Testis (tissue), 2 donors: Measurements from ENCODE around the gene OPCML.

Source experiments
- POLR2A ChIP-seq: fragments of 450-650 bp; IDR thresholded peaks from one replicate; pipeline ENCODE4 v1.6.1; 2017; ENCODE audit warnings: antibody characterized with exemption, mild to moderate bottlenecking, moderate library complexity
- TF ChIP-seq, protein P1 (sequence below), 3 experiments: fragments of 450-650 bp in 2 of 3; fragments of 200-600 bp in 1 of 3; sonication (generic) in 1 of 3; IDR thresholded peaks; one replicate each; pipeline ENCODE4 v1.5.1; 2016 to 2019; ENCODE audit warnings: antibody characterized with exemption in 3 of 3, mild to moderate bottlenecking in 2 of 3, moderate library complexity in 1 of 3

DNA sequence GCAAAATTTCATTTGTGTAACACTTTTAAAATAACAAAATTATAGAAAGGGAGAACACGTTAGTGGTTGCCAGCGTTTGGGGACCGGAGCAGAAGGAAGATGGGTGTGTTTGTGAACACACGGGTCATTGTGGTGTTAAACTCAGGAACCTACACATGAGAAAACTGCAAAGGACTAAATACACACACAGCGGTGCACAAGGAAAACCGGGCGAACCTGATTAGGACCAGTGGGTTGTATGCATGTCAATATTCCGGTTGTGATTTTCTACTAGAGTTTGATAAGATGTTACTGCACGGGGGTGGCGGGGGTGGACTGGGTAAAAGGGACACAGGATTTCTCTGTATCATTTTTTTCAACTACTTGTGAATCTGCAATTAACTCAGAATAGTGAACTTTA lies 351.2 kb downstream of the OPCML start:
- TF ChIP-seq, protein P1, sequence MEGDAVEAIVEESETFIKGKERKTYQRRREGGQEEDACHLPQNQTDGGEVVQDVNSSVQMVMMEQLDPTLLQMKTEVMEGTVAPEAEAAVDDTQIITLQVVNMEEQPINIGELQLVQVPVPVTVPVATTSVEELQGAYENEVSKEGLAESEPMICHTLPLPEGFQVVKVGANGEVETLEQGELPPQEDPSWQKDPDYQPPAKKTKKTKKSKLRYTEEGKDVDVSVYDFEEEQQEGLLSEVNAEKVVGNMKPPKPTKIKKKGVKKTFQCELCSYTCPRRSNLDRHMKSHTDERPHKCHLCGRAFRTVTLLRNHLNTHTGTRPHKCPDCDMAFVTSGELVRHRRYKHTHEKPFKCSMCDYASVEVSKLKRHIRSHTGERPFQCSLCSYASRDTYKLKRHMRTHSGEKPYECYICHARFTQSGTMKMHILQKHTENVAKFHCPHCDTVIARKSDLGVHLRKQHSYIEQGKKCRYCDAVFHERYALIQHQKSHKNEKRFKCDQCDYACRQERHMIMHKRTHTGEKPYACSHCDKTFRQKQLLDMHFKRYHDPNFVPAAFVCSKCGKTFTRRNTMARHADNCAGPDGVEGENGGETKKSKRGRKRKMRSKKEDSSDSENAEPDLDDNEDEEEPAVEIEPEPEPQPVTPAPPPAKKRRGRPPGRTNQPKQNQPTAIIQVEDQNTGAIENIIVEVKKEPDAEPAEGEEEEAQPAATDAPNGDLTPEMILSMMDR (IDR thresholded peaks at IDR 0.05), result no peak
- TF ChIP-seq POLR2A, result no peak
